ENCODE measurements around the gene CD6. TPM values are rescaled to one million over a fixed set of nuclear protein-coding genes. Genes with fewer than 3 reads are reported as not detected.

The CD6 gene
- total and polyA plus RNA-seq, 10 of the 15 experiments (the other 5 are each of a cell fraction or from before 2014, with no cell fraction given), result 0.37 to 17.6 (median 6.2) TPM

GRCh38 chr11:61012737-61013215 is 41.3 kb downstream of the CD6 start (continued):
- TF ChIP-seq TARDBP (IDR thresholded peaks at IDR 0.05; ENCODE audit: borderline replicate concordance) (no peak), HDGF (IDR thresholded peaks at IDR 0.05) (no peak), JUND (IDR thresholded peaks at IDR 0.05; ENCODE audit: low read depth, low read length) (no peak), E2F4 (IDR thresholded peaks at IDR 0.05; ENCODE audit: low read depth, low read length) (no peak), GATAD2B (conservative IDR thresholded peaks at IDR 0.05; ENCODE audit: low read depth) (no peak), SMC3 (IDR thresholded peaks at IDR 0.05; ENCODE audit: borderline replicate concordance, low read length) (no peak), REST (IDR thresholded peaks at IDR 0.05; ENCODE audit: low read depth, low read length) (no peak), YBX1 (IDR thresholded peaks at IDR 0.05) (no peak), NFXL1 (IDR thresholded peaks at IDR 0.05; ENCODE audit: borderline replicate concordance) (no peak), TCF3 (IDR thresholded peaks at IDR 0.05; ENCODE audit: borderline replicate concordance, insufficient read depth, low read depth, low read length) (no peak)
